ENCODE data around the gene FOXC2. TPM values are rescaled to one million over a fixed set of nuclear protein-coding genes. Genes with fewer than 3 reads are reported as not detected.
A peak's percentile ranks its signal among the peaks of the same experiment; 100 is the strongest.

FOXC2 gene
- total and polyA plus RNA-seq, 9 of the 15 experiments (the other 6 are each of a cell fraction or from before 2014, with no cell fraction given) = 0.01 to 0.11 (median 0.10) TPM; not detected in 5

- no peak for TF ChIP-seq SRSF3 (IDR thresholded peaks at IDR 0.05; ENCODE audit: insufficient read depth, low read length)
- TF ChIP-seq TEAD1 (CRISPR knock-in tag; IDR thresholded peaks at IDR 0.05) = no peak
These were observed 24.0 kb downstream of the FOXC2 start (continued) for GRCh38 chr16:86590501-86591144.

GRCh38 chr16:86591270-86591669 lies 24.6 kb downstream of the FOXC2 start:
- in situ Hi-C loops (cut with MboI) (no loop called here), intact Hi-C loops (cut with micrococcal nuclease) (no loop called here)
- FAIRE-seq (no peak), ATAC-seq (no peak), DNase-seq (ENCODE audit: extremely low read depth in 1 of 4, low spot score in 3 of 4) (no peak)
- H2AFZ ChIP-seq (ENCODE audit: low read depth, low read length) = no peak overlapping the region
- no peak overlapping the region for H3K4me2 ChIP-seq (ENCODE audit: insufficient read depth, low read length)
- H3K9me1 ChIP-seq (ENCODE audit: control insufficient read depth, insufficient read depth, low read length) = peaks cover 5% of the 10 kb centered on the region
- no peaks in the 10 kb centered on the region for H3K4me1 ChIP-seq (replicated peaks in 1 of 2; ENCODE audit: control insufficient read depth in 2 of 2, insufficient read depth in 2 of 2, low read length in 2 of 2)
- BruUV-seq (replicated peaks) = no TSS peak
- no peak overlapping the region for H3K9ac ChIP-seq (ENCODE audit: insufficient read depth in 1 of 2, low read depth in 2 of 2, low read length in 2 of 2)
- no peaks in the 10 kb centered on the region for H3K36me3 ChIP-seq (ENCODE audit: control insufficient read depth, insufficient read depth, low read length)
- H3K27me3 ChIP-seq (ENCODE audit: control insufficient read depth in 2 of 2, insufficient read depth in 2 of 2, low read length in 2 of 2) = peaks cover 14 to 35% of the 10 kb centered on the region in 2 experiments
- H3K9me3 ChIP-seq (replicated peaks; ENCODE audit: control insufficient read depth, insufficient read depth, low read depth, low read length) = no peaks in the 10 kb centered on the region
- CTCF ChIA-PET (ENCODE audit: low intra/inter-chr PET ratio) = no interaction called here
- no peak overlapping the region for H3K27ac ChIP-seq (ENCODE audit: extremely low read depth, low read depth, low read length)
- no peaks in the 10 kb centered on the region for H3K79me2 ChIP-seq (ENCODE audit: control insufficient read depth, insufficient read depth, low read length)
- WGBS (ENCODE audit: insufficient coverage, low coverage, missing lambda C conversion rate) = 3% methylated on average over 4 of the region's 4 CpGs
- H3K4me3 ChIP-seq = no peak overlapping the region
- POLR2A ChIA-PET = no interaction called here
- no peaks in the 10 kb centered on the region for H4K20me1 ChIP-seq (replicated peaks; ENCODE audit: control insufficient read depth, insufficient read depth, low read length)
- no peak for TF ChIP-seq ZNF561 (CRISPR knock-in tag; conservative IDR thresholded peaks at IDR 0.05)
- TF ChIP-seq SUPT5H (IDR thresholded peaks at IDR 0.05) = no peak
- no peak for TF ChIP-seq POU5F1 (IDR thresholded peaks at IDR 0.05; ENCODE audit: borderline replicate concordance, low read depth, low read length, partially characterized antibody)
- no peak for TF ChIP-seq ZNF780A (CRISPR knock-in tag; IDR thresholded peaks at IDR 0.05)
- 0 out of 4 replicates have a peak, but pooled peaks of 1 of the 2 experiments have one; percentile 27 for TF ChIP-seq HDAC1 (IDR thresholded peaks at IDR 0.05)
- no peak for TF ChIP-seq ZNF57 (CRISPR knock-in tag; IDR thresholded peaks at IDR 0.05)
- no peak for TF ChIP-seq TCF7L2 (IDR thresholded peaks at IDR 0.05; ENCODE audit: low read depth, low read length)
- TF ChIP-seq SMARCB1 (IDR thresholded peaks at IDR 0.05; ENCODE audit: insufficient read length, low read depth) = no peak
- TF ChIP-seq ZBTB26 (CRISPR knock-in tag; IDR thresholded peaks at IDR 0.05) = 0 out of 2 replicates have a peak, but pooled peaks have one; percentile 37
- TF ChIP-seq ZNF592 (IDR thresholded peaks at IDR 0.05) = no peak
